Uterus (tissue), 2 donors: Measurements from ENCODE around the gene EPHB2.

Source experiments
- POLR2A ChIP-seq, 2 donors: fragments of 450-650 bp; IDR thresholded peaks; one replicate each; pipeline ENCODE4 v1.6.1; 2016; ENCODE audit warnings: antibody characterized with exemption in 2 of 2, mild to moderate bottlenecking in 1 of 2, moderate library complexity in 1 of 2
- TF ChIP-seq, protein P1 (sequence below), 4 experiments: fragments of 200-600 bp in 2 of 4; fragments of 450-650 bp in 2 of 4; sonication (generic) in 2 of 4; IDR thresholded peaks; one replicate each; pipeline ENCODE4 v1.5.1; 2016 to 2019; ENCODE audit warnings: antibody characterized with exemption in 4 of 4, mild to moderate bottlenecking in 2 of 4, moderate library complexity in 1 of 4

DNA sequence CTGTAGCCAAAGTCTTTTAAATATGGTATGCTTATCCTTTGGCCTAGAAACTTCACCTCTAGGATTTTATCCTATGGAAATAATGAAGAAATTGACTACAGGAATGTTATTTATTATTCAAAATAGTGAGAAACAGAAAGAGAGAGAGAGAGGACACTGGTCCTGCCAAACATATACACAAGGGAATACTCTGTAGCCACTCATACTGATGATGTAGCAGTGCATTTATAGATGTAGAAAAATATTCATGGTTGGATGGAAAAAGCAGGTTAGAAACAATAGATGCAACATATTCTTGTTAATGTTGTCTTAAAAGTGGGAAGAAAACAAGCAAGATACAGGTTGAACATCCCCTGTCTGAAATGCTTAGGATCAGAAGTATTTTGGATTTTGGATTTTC is 22.2 kb upstream of the EPHB2 start:
- no peak for TF ChIP-seq POLR2A (IDR thresholded peaks at IDR 0.05)
- TF ChIP-seq, protein P1, sequence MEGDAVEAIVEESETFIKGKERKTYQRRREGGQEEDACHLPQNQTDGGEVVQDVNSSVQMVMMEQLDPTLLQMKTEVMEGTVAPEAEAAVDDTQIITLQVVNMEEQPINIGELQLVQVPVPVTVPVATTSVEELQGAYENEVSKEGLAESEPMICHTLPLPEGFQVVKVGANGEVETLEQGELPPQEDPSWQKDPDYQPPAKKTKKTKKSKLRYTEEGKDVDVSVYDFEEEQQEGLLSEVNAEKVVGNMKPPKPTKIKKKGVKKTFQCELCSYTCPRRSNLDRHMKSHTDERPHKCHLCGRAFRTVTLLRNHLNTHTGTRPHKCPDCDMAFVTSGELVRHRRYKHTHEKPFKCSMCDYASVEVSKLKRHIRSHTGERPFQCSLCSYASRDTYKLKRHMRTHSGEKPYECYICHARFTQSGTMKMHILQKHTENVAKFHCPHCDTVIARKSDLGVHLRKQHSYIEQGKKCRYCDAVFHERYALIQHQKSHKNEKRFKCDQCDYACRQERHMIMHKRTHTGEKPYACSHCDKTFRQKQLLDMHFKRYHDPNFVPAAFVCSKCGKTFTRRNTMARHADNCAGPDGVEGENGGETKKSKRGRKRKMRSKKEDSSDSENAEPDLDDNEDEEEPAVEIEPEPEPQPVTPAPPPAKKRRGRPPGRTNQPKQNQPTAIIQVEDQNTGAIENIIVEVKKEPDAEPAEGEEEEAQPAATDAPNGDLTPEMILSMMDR (IDR thresholded peaks at IDR 0.05) = no peak
